Mucosa of rectum (tissue), 2 donors: Measurements from ENCODE around the gene PTH2.
A peak's percentile ranks its signal among the peaks of the same experiment; 100 is the strongest.

ENCODE experiments used
- H3K27ac ChIP-seq, 2 donors: one replicate each; pipeline ENCODE4 v1.7.0; 2013; ENCODE audit warnings: inconsistent platforms in 2 of 2, low read depth in 2 of 2, low read length in 2 of 2
- H3K27me3 ChIP-seq, 2 donors: one replicate each; pipeline ENCODE4 v1.7.0; 2013; ENCODE audit warnings: low read length in 2 of 2; ENCODE audit not compliant: control insufficient read depth in 2 of 2, insufficient read depth in 2 of 2
- H3K36me3 ChIP-seq, 2 donors: one replicate each; pipeline ENCODE4 v1.7.0; 2013; ENCODE audit warnings: low read length in 2 of 2; ENCODE audit not compliant: control insufficient read depth in 2 of 2, insufficient read depth in 2 of 2
- H3K4me1 ChIP-seq, 2 donors: one replicate each; pipeline ENCODE4 v1.7.0; 2013; ENCODE audit warnings: low read length in 2 of 2, mild to moderate bottlenecking in 1 of 2; ENCODE audit not compliant: control insufficient read depth in 2 of 2, insufficient read depth in 2 of 2
- H3K4me3 ChIP-seq, 2 donors: one replicate each; pipeline ENCODE4 v1.7.0; 2013; ENCODE audit warnings: low read length in 2 of 2
- H3K9ac ChIP-seq, 2 donors: one replicate each; pipeline ENCODE4 v1.7.0; 2013; ENCODE audit warnings: low read length in 2 of 2, low read depth in 1 of 2, mild to moderate bottlenecking in 1 of 2
- H3K9me3 ChIP-seq, 2 donors: one replicate each; pipeline ENCODE4 v1.7.0; 2013; ENCODE audit warnings: low read length in 2 of 2; ENCODE audit not compliant: control insufficient read depth in 2 of 2
- donor health status: healthy.
- donor health status: Normal muscosa, but diverticular disease.

Gene PTH2

GRCh38 chr19:49422407-49423070, 702 bp downstream of the PTH2 start:
- H3K4me1 ChIP-seq: peaks cover 0 to 5% of the 10 kb centered on the region in 2 donors
- no peak overlapping the region for H3K9ac ChIP-seq
- H3K27me3 ChIP-seq: peaks cover 72 to 85% of the 10 kb centered on the region in 2 donors
- H3K9me3 ChIP-seq: no peaks in the 10 kb centered on the region
- H3K4me3 ChIP-seq: peak overlapping the region in 1 of 2 donors; percentile 50
- H3K36me3 ChIP-seq: no peaks in the 10 kb centered on the region
- H3K27ac ChIP-seq: no peak overlapping the region

GRCh38 chr19:49421878-49422202, 1.4 kb downstream of the PTH2 start:
- Histone ChIP-seq H3K36me3 (no peaks in the 10 kb centered on the region), H3K27me3 (peaks cover 71 to 85% of the 10 kb centered on the region in 2 donors), H3K4me3 (no peak overlapping the region)

GRCh38 chr19:49421039-49421877, 2.0 kb downstream of the PTH2 start:
- Histone ChIP-seq H3K27ac (no peak overlapping the region), H3K4me1 (peaks cover 0 to 5% of the 10 kb centered on the region in 2 donors), H3K4me3 (no peak overlapping the region), H3K27me3 (peaks cover 68 to 81% of the 10 kb centered on the region in 2 donors), H3K9me3 (no peaks in the 10 kb centered on the region), H3K9ac (no peak overlapping the region), H3K36me3 (no peaks in the 10 kb centered on the region)

More at GRCh38 chr19:49421878-49422202, 1.4 kb downstream of the PTH2 start:
- Histone ChIP-seq H3K9me3 (no peaks in the 10 kb centered on the region), H3K27ac (no peak overlapping the region), H3K4me1 (peaks cover 0 to 5% of the 10 kb centered on the region in 2 donors), H3K9ac (no peak overlapping the region)

- H3K27ac ChIP-seq: no peak overlapping the region
- peaks cover 62 to 70% of the 10 kb centered on the region in 2 donors for H3K27me3 ChIP-seq
- no peaks in the 10 kb centered on the region for H3K36me3 ChIP-seq
These were observed 3.0 kb downstream of the PTH2 start for GRCh38 chr19:49420227-49420626.

GRCh38 chr19:49419173-49419572, 4.1 kb downstream of the PTH2 start:
- Histone ChIP-seq H3K36me3 (no peaks in the 10 kb centered on the region), H3K27me3 (peaks cover 58 to 64% of the 10 kb centered on the region in 2 donors), H3K4me3 (no peak overlapping the region), H3K9me3 (no peaks in the 10 kb centered on the region), H3K4me1 (peaks cover 0 to 5% of the 10 kb centered on the region in 2 donors), H3K9ac (no peak overlapping the region), H3K27ac (no peak overlapping the region)

More at GRCh38 chr19:49420227-49420626, 3.0 kb downstream of the PTH2 start:
- no peak overlapping the region for H3K9ac ChIP-seq
- H3K4me1 ChIP-seq: peaks cover 0 to 5% of the 10 kb centered on the region in 2 donors
- H3K9me3 ChIP-seq: no peaks in the 10 kb centered on the region
- no peak overlapping the region for H3K4me3 ChIP-seq

- Histone ChIP-seq H3K4me3 (no peak overlapping the region), H3K9me3 (no peaks in the 10 kb centered on the region), H3K27me3 (peaks cover 52 to 58% of the 10 kb centered on the region in 2 donors), H3K4me1 (peaks cover 0 to 5% of the 10 kb centered on the region in 2 donors), H3K27ac (no peak overlapping the region), H3K36me3 (no peaks in the 10 kb centered on the region), H3K9ac (no peak overlapping the region)
These were observed 4.7 kb downstream of the PTH2 start for GRCh38 chr19:49418511-49418910.

- H3K4me1 ChIP-seq: no peaks in the 10 kb centered on the region
- H3K9me3 ChIP-seq: no peaks in the 10 kb centered on the region
- H3K4me3 ChIP-seq: no peak overlapping the region
- no peak overlapping the region for H3K9ac ChIP-seq
- no peaks in the 10 kb centered on the region for H3K36me3 ChIP-seq
- H3K27me3 ChIP-seq: peaks cover 39 to 44% of the 10 kb centered on the region in 2 donors
- no peak overlapping the region for H3K27ac ChIP-seq
These were observed 6.2 kb downstream of the PTH2 start for GRCh38 chr19:49417088-49417487.

GRCh38 chr19:49415810-49416200, 7.4 kb downstream of the PTH2 start:
- peaks cover 30 to 33% of the 10 kb centered on the region in 2 donors for H3K27me3 ChIP-seq
- H3K9ac ChIP-seq: no peak overlapping the region
- no peak overlapping the region for H3K4me3 ChIP-seq
- no peaks in the 10 kb centered on the region for H3K4me1 ChIP-seq
- no peak overlapping the region for H3K27ac ChIP-seq
- H3K36me3 ChIP-seq: no peaks in the 10 kb centered on the region
- H3K9me3 ChIP-seq: no peaks in the 10 kb centered on the region

GRCh38 chr19:49415102-49415809, 8.0 kb downstream of the PTH2 start:
- Histone ChIP-seq H3K9me3 (no peaks in the 10 kb centered on the region), H3K36me3 (no peaks in the 10 kb centered on the region), H3K27me3 (peaks cover 27 to 30% of the 10 kb centered on the region in 2 donors), H3K4me3 (no peak overlapping the region), H3K4me1 (no peaks in the 10 kb centered on the region), H3K9ac (no peak overlapping the region), H3K27ac (no peak overlapping the region)

GRCh38 chr19:49414256-49414655, 9.0 kb downstream of the PTH2 start:
- H3K4me3 ChIP-seq: no peak overlapping the region
- H3K9ac ChIP-seq: no peak overlapping the region
- no peaks in the 10 kb centered on the region for H3K36me3 ChIP-seq
- peaks cover 17 to 22% of the 10 kb centered on the region in 2 donors for H3K27me3 ChIP-seq
- H3K27ac ChIP-seq: no peak overlapping the region
- H3K4me1 ChIP-seq: peaks cover 0 to 5% of the 10 kb centered on the region in 2 donors
- H3K9me3 ChIP-seq: no peaks in the 10 kb centered on the region
